NCI-H226 (cell line): ENCODE results near the gene VWA3B.
"Not testable (repeated sequence)": the region's sequence is repeated elsewhere in the genome, so short reads cannot be mapped to it uniquely, and the experiment has no call there.

Source experiments
- DNase-seq: peaks from one replicate; pipeline ENCODE4 v3.0.0-alpha.2; 2015

VWA3B gene, protein sequence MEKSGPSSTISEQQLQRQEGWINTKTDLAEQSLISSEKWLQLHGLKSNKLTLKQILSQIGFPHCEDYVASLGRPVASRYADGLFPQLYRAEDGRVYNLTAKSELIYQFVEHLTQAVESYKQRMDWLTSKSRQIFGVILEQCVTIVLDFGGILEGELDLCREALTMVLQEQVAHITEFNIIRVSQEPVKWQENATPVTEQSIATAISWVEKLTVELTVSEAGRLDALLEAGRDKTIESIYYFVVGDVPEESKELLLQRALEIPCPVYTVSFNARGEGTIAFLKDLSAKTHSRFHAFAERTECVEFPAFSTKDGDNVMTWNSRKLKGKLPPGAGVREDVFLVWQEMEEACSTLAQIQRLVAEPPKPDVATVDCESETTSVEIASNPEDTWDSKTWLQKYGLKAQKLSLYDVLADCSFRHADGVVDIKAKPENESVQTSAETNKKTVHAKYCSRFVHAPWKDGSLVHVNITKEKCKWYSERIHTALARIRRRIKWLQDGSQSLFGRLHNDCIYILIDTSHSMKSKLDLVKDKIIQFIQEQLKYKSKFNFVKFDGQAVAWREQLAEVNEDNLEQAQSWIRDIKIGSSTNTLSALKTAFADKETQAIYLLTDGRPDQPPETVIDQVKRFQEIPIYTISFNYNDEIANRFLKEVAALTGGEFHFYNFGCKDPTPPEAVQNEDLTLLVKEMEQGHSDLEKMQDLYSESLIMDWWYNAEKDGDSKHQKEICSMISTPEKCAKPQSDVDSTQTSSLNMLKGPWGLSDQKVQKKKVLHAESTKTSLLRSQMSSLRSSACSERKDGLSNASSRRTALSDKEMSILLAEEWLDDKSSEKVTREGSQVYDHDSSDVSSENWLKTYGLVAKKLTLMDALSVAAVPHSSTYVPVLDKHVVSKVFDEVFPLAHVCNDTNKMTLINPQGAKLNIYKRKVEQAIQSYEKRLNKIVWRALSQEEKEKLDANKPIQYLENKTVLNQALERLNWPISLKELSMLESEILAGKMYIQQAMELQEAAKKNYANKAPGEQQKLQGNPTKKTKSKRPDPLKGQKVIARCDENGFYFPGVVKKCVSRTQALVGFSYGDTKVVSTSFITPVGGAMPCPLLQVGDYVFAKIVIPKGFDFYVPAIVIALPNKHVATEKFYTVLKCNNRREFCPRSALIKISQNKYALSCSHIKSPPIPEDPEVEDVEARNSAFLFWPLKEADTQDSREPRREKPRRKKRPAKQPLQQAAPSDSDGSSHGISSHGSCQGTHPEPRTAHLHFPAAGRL (N-terminal part only)

DNA sequence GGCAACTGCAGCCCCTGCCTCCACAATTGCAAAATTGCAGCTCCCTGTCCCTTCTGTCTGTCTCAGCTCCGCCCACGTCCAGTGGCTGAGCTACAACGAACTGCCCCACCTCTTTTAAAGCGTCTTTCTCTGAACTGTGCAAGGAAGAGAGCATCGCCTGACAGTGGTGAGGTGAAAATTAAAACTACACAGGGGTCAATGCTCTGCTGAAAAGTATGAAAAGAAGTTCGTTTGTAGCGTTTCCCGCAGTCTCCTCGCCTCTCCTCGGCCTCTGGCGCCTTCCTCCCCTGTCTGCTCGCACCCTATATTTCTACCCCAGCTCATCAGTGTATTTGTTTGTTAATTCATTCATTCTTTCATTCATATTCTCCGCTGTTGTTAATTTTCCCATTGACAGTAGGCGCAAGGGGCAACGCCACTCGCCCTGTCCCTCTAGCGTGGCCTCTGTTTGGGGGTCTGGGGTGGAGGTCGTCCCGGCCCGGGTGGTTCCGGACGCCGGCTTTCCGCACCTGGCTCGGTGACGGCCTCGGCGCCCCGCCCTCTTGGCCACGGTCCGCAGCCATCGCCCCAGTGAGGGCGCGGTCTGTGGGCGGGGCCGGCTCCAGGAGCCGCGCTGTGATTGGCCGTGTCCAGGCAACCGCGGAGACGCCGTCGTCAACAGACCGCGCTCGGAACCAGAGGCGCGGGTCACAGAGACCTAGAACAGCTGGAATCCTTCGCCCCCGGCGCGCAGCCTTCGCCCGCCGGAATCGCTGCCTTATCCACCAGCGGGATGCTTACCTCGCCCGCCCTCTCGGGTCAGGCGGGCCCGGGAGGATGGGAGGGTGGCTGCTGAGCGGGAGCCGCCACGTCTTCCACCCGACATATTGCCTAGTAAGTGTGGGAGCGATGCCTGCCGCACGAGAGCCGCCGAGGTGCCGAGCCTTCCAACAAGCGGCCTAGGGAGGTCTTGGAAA lies at the start of gene VWA3B:
Gene VWA3B (plus strand): TSS at position 677 of the 956 bp plus-strand sequence. CDS start 5,926 bp downstream, outside the sequence.
- no peak for DNase-seq

DNA sequence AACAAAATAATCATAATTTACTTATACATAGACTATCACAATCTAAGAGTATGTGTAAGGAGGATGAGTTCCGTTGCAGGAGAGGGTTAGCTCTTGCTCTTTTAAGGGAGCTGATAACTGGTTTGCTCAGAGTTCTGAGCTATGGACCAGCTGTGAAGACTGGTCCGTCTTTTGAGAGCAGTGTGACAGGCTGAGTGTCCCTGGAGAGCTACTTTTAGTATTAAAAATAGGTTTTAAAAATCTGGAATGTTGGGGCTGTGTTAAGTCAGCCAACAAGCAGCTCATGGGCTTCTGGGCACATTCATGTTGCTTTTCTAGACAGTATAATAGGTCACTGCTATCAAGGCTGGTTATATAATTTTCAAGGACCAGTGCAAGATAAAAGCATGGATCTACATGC lies 49.8 kb upstream of the VWA3B start:
- no peak for DNase-seq

DNA sequence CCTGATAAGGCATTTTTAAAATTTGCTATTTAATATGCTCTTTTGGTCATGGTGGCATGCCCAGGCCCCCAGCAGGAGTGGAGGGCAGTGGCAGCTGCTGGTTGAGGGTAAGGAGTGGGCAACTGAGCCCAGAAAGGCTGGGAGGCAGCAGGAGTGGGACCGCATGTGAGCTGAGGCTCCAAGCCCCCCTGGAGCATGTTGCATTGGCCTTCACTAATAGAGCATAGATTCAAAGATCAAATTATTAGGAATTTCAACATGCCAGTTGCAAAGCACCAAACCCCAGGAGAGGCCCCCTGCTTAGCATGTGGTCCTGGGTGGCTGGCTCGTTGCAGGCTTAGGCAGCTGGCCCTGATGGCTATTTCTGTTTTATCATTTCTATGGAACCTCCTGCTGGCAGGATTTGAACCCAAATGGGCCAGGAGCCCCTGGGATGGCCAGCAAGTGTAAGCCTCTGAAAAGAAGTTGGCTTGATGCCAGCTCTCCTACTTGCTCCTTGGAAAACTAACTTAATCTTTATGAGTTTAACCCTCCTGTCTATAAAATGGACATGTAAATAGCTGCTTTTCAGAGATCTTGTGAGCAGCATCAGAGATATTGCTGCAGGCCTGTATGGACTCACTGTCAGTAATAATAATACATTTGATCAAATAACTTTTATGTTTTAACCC lies 49.2 kb upstream of the VWA3B start:
- no peak for DNase-seq

DNA sequence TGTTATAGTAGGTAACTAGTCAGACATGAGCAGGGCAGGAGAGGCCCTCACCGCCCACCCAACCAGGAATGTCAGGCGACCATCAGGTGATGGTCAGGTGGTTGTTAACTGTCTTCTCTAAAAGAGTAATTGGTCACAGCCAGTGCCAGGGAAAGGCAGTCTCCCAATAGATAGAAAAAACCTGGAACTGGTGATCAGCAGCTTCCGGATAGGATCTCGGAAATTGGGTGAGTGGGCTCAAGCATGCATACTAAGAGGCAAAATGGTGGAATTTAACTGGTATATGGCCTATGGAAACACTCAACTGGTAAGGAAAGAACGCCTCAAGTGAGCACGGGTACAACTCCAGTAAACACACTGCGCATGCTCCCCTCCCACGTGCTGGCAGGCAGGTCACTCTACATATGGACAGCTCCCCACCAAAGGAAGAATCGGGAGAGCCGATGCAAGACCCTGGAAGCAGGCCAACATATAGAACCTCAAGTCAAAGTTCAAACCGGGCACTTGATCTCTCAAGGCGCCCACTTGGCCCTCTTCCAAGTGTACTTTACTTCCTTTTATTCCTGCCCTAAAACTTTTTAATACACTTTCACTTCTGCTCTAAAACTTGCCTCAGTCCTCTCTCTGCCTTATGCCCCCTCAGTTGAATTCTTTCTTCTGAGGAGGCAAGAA lies 47.7 kb upstream of the VWA3B start:
- DNase-seq: no peak

DNA sequence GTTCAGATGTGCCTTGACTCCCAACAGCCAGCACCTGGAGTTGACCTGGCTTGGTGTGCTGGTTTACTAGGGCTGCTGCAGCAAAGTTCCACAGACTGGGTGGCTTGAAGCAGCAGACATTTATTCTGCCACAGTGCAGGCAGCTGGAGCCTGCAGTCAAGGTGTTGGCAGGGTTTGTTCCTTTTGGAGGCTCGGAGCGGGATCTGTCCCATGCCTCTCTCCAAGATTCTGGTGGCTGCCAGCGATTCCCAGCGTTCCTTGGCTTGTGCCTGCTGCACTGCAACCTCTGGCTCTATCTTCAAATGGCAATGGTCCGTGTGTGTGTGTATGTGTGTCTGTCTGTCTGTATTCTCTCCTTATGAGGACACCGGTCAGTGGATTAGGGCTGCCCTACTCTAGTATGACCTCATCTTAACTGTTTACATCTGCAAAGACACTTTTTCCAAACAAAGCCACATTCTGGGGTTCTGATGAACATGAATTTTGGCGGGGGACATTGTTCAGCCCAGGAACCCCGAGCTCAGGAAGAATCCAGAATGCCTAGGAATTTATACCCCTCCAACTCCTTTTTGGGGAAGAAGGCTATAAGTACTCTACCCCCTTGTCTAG lies 46.5 kb upstream of the VWA3B start:
- no peak for DNase-seq

DNA sequence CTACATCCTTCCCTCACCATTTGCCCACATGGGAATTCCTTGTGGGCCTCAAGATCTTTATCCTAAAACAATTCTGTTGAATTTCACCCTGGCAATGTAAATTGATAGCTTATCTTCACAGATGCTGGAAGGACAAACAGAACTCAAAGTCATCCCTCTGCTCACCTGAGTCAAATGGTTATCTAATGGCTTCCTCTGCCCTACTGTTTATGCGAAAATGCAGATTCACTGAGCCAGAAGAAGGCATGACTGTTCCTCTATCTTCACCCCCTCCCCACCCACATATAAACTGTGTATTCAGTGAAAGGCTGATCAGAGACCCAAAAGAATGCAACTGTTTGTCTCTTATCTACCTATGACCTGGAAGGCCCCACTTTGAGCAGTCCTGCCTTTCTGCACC lies 43.9 kb upstream of the VWA3B start:
- DNase-seq: no peak

DNA sequence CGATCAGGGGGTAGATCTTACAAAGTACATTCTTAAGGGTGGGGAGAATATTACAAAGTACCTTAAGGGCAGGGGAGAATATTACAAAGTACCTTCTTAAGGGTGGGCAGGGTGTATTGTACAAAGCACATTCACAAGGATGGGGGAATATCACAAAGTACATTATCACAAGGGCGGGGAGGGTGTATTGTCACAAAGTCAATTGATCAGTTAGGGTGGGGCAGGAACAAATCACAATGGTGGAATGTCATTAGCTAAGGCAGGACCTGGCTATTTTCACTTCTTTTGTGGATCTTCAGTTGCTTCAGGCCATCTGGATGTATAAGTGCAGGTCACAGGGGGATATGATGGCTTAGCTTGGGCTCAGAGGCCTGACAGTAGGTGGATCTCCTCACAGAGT lies 42.2 kb upstream of the VWA3B start:
- not testable (repeated sequence) for DNase-seq

DNA sequence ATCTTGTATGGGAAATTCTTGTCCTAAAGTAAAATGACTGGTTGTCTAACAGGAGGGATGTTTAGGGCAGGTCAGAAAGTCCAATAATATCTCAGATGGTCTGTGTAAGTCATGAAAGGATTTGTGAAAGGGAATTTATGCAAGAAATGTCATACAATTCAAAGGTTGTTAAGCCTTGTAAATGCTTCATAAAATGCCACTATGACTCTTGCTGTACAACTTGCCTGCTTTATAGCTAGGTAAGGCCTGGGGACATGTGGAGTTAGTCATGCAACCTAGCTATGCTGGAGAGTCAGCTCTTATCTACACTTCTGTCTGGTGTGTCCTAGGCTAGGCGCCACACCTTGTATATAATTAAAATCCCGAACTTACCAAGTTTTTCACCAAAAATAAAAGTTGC lies 36.9 kb upstream of the VWA3B start:
- DNase-seq: no peak

DNA sequence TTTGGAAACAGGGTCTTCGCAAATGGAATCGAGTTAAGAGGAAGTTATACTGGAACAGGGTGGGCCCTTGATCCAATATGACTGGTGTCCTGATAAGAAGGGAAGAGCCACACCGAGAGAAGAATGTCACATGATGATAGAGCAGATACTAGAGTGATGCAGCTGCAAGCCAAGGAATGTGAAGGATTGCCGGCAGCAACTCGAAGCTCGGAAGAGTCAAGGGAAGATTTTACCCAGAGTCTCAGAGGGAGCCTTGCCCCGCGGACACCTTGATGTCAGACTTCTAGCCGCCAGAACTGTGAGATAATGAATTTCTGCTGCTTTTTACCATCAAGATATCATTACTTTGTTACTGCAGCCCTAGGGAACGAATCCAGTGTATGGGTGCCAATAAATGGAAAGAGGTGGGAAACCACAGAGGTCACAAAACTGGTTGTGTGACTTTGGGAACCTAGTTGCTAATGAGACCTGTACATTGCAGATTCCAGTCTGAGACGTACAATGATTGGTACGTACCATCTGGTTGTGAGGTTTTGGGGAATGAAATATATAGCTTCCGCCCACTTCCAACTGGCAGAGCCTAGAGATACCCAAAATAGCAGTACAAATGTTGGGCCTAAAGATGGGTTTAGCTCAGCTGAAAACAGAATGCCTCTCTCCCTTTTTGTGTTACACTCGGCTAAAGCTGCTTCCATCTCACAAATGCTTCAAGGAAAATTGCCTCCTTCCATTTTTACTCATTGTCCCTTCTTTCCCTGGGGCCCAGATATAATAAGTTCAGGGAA lies 28.6 kb upstream of the VWA3B start:
- no peak for DNase-seq

DNA sequence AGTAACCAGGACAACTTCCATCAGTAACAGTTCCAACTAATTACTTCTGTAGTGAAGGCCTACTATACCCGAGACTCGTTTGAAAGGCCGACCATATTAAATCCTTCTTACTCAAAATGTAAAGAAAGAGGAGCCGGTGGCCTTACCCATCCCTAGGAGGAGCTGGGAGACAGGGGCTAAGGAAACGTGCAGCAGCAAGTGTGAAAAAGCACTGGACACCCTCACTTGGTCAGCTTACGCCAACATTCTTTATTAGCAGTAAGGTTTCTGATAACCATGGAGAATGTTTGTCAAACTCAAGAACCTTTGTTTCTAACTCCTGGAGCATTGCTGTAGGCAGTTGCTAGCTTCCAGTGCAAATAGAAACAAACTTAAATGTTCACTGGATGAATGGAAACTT lies 26.7 kb upstream of the VWA3B start:
- no peak for DNase-seq

DNA sequence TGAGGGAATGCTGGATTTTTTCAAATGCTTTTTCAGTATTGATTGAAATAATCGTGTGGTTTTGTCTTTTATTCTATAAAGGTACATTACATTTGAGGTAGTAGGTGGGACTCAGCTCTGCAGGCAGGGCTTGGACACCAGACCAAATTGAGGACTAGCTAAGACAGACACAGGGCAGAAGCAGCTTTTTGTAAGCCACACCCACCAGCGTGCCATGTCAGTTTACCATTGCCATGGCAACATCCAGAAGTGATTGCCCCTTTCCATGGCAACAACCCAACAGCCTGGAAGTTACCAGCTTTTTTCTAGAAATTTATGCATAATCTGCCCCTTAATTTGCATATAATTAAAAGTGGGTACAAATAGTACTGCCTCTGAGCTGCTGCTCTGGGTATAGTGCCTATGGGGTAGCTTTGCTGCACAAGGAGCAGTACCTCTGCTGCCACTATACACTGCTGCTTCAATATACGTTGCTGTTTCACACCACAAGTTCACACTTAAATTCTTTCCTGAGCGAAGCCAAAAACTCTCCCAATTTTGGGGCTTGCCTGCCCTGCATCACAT lies 23.6 kb upstream of the VWA3B start:
- DNase-seq: no peak

DNA sequence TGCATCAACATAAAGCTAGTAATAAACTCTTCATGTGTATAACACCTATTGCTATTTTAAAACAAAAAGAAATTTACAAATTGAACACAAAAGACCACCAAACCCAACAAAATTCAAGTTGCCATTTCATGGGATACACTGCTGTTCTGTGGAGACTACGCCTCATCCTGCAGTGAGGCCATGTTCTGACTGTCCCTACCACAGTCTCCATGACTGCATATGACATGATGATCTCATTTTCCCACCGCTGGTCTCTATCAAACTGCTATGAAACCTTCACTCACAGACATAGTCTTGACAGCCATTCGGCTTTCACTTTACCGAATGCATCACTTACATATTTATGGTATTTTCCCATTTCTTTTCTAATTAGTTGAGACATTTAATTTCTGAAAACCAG lies 21.2 kb upstream of the VWA3B start:
- DNase-seq: no peak

DNA sequence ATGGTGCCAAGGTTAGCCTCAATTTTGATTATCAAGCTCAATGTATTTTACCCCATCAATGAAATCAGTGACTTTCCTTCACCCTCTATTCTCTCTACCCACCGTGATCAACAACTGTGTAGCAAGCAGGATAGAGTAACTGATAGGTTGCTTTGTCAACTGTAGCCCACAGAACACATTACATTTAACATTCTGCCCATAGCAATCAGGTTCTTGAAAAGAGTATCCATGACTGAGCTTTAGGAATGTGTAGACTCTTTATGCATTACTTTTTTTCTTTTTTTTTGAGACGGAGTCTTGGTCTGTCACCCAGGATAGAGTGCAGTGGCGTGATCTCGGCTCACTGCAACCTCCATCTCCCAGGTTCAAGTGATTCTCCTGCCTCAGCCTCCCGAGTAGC lies 19.8 kb upstream of the VWA3B start:
- DNase-seq: no peak

DNA sequence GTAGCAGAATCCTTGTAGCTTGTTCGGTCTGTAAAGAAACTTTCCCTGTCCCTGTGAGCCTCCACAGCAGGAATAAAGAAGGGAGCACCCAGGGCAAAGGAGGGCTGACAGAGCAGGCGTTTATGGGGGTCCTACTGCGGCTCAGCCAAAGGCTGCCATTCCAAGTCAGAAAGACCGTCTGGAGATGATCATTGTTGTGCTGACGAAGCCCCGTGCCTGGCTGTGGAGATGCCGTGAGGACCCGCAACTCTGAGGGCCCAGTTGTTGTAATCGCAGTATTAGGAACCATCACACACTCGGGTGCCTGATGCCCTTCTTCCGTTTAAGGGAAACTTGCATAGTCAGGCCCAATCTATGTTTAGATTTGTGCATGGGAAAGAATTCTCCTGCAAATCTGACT lies 16.9 kb upstream of the VWA3B start:
- no peak for DNase-seq

DNA sequence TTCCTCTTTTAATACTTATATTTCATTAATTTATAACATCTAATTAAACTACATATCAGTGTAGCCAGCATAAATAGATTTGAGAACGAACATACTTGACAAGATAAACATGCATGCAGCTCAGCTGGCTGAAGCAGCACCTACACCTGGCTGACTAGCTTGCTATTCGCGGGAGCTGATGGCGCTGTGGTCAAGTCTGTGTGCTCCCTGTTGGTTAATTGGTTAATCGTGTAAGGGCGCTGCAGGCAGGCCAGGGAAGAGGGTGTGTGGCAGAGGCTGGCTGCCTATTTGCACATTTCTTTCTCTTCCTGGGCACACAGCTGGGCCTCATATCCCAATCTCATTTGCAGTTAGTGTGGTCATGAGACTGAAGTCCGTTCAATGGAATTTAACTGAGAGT lies 14.5 kb upstream of the VWA3B start:
- no peak for DNase-seq

DNA sequence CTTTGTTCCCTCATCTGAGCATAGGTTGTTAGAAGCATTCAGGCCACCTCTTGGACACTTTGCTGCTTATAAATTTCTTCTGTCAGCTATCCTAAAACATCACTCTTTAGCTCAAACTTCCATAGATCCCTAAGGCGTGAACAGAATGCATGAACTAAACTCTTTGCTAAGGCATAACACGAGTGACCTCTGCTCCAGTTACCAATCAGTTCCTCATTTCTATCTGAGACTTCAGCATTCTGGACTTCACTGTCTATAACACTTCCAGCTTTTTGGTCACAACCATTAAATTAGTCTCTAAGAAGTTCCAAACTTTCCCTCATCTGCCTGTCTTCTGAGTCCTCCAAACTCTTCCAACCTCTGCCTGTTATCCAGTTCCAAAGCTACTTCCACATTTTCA lies 8.3 kb upstream of the VWA3B start:
- no peak for DNase-seq

DNA sequence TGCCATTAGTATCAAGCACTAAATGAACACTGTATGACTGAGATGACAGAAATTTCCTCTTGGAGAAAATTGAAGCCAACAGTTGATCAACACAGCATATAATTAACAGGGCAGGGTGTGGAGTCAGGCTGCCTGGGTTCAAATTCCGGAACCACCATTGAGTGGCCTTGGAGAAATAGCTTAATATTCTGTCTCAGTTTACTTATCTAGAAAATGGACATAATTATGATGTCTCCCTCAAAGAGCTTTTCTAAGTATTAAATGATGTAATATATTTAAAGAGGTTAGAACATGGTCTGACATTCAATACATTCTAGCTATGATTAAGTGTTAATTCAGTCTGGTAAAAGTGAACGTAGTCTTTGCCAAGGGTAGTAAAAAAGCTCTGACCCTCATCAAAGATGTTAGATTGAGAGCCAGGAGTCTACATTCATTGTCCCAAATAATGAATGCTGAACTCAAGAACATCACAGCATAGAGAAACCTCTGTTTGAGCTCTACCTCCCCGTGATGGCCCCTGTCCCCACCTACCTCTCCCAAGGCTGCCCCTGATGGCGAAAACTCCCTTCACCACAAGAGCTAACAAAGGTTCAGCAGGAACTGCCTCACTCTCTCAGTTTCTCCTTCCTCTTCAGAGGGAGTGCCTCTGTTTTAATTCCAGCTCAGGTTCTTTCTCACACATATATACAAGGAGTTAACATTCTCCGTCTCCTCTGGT lies 2.7 kb upstream of the VWA3B start:
- no peak for DNase-seq

DNA sequence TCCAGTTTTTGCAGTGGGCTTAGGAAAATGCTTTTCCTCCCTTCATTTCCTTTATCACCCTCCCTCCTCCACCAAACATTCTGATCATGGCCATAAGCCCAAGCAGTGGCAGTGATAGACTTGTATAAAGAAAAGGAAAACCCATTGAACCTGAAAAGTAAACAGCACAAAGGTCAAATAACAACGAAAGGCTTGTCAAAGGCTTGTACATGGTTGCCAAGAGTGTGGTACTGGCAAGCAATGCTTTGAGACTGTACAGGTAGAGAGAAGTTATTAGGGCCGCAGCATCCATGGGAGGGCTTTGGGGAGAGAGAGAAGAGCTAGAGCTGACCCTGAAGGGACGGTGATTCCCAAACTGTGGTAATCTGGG lies 2.1 kb upstream of the VWA3B start:
- no peak for DNase-seq

DNA sequence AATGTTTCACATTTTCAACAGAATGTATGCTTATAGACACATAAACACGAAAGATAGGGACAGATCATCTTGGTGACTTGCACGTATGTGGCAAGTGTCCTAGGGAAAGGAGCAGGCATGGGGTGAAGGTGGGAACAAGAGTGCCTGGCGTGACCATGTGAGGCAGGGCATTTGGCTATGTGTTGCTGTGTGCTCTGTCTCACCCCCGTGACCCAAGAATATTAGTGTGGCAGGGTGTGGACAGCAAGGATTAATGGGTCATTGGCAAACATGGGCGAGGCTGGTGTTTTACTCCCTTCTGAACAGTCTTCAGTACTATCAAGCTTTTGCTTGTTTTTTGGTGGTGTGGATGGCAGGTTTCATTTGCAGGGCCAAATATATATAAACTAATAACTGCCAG lies 1.3 kb upstream of the VWA3B start:
- no peak for DNase-seq
